ENCODE measurements around the gene BEGAIN. TPM values are rescaled to one million over a fixed set of nuclear protein-coding genes. Genes with fewer than 3 reads are reported as not detected.

The BEGAIN gene
- total RNA-seq, 1 donor from 2014 or later, result 7.0 TPM

DNA sequence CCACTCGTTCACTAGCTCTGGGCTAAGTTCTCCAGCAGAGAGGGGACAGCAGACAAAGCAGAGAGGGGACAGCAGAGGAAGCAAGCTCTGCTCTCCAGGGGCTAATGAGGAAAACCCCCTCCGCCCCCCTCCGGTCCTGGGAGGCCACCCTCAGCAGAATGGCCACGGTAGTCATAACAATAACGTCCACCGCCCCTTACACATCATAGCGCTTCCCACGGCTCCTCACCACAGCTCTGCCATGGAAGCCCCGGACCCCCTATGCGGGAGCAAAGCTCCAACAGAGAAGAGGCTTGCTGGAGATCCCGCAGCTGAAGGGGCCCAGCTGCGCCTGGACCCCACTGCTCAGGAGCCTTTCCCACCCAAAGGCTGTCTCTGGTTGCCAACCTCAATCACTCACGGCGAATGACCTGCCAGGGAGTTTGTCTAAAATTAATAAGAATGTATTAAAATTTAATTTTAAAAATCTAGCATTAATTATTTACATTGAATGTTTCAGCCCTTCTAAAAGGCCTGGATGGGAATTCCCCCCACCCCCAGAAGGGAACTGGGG, 17.4 kb downstream of the BEGAIN start:
- H3K27ac Mint-ChIP-seq (ENCODE audit: unreplicated experiment), result no peak overlapping the region
- TF ChIP-seq, protein P1, sequence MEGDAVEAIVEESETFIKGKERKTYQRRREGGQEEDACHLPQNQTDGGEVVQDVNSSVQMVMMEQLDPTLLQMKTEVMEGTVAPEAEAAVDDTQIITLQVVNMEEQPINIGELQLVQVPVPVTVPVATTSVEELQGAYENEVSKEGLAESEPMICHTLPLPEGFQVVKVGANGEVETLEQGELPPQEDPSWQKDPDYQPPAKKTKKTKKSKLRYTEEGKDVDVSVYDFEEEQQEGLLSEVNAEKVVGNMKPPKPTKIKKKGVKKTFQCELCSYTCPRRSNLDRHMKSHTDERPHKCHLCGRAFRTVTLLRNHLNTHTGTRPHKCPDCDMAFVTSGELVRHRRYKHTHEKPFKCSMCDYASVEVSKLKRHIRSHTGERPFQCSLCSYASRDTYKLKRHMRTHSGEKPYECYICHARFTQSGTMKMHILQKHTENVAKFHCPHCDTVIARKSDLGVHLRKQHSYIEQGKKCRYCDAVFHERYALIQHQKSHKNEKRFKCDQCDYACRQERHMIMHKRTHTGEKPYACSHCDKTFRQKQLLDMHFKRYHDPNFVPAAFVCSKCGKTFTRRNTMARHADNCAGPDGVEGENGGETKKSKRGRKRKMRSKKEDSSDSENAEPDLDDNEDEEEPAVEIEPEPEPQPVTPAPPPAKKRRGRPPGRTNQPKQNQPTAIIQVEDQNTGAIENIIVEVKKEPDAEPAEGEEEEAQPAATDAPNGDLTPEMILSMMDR (IDR thresholded peaks at IDR 0.05; ENCODE audit: partially characterized antibody, unreplicated experiment), result no peak
- H3K36me3 Mint-ChIP-seq (ENCODE audit: unreplicated experiment), result no peaks in the 10 kb centered on the region
- peak overlapping the region; percentile 57 for H3K4me3 Mint-ChIP-seq (ENCODE audit: unreplicated experiment)
- no peaks in the 10 kb centered on the region for H3K9me3 Mint-ChIP-seq (ENCODE audit: unreplicated experiment)
- peaks cover 11% of the 10 kb centered on the region for H3K4me1 Mint-ChIP-seq (ENCODE audit: low read depth, unreplicated experiment)
- DNase-seq, result no peak
- peaks cover 13% of the 10 kb centered on the region for H3K27me3 Mint-ChIP-seq (ENCODE audit: unreplicated experiment)

DNA sequence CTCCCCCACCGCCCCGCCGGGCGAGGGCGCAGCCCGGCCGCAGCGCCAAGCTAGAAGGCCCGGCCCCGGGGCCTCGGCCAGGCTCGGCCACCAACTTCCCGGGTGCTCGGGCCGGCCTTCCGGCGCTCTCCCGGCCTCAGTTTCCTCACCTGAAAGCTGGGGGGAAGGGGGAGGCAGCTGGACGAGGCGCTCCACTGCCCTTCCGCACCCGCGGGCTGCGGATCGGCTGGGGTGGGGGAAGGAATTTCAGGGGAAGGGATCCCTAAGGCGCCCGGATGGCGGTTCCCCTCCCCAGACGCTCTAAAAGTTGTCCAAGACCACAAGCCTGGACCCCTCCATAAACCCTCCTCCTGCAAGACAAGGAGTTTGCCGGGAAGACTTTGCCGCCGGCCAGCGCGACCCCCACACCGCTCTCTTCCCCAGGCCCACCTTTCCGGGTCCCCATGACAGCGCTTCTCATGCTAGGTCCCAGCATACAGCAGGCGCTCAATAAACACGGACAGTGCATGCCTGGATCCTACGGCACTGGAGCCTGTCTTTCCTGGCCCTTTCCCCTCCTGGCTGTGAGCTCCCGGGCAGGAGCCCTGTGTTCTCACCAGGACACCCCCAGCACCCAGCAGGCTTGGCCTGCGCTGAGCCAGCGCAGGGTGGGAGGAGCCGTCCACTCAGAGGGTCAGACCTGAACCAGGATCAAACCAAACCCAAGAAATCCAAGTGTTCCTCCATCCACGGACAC, 18.1 kb downstream of the BEGAIN start:
- DNase-seq, result no peak

DNA sequence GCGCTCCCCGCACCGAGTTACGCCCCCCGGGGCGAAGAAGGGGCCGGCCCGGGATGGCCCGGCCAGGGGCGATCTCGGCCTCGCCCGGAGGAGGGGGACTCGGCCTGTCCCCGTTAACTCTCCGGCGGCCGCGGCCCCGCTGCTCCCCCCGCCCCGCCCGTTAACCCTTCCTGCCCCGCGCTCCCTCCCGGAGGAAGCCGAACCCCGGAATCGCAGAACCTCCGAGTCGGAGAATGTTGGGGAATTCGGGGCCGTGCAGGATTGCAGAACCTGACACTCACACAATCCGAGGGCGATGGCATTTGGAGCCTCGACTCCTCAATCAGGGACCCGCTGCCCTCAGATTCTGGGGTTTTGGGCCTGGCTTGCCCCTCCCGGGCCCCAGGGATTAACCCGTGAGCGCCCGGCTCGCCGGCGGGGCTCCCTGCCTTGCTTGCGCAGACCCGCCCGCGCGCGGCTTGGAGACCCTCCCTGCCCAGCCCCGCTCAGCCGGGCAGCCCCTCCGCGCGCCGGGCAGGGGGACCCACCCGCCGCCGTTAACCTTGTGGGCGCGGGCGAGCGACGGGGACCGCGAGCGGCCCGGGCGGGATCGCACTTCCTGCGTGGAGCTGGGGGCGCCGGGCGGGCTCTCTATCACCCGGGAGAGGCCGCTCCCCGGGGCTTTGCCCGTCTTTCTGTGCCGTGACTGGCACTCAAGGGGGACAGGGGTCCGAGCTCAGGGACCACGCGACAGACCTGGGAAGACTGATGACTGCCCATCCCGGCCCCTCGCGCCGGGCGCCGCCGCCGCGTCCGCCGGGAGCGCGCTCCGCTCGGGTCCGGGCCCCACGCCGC, 18.8 kb downstream of the BEGAIN start:
- Mint-ChIP-seq H3K4me3 (ENCODE audit: unreplicated experiment) (no peak overlapping the region), H3K27me3 (ENCODE audit: unreplicated experiment) (peaks cover 13% of the 10 kb centered on the region), H3K36me3 (ENCODE audit: unreplicated experiment) (no peaks in the 10 kb centered on the region), H3K27ac (ENCODE audit: unreplicated experiment) (no peak overlapping the region), H3K9me3 (ENCODE audit: unreplicated experiment) (no peaks in the 10 kb centered on the region), H3K4me1 (ENCODE audit: low read depth, unreplicated experiment) (peaks cover 21% of the 10 kb centered on the region)
- no peak for DNase-seq
- TF ChIP-seq, protein P1 (IDR thresholded peaks at IDR 0.05; ENCODE audit: partially characterized antibody, unreplicated experiment), result no peak

More for the DNA sequence above, 18.1 kb downstream of the BEGAIN start:
- Mint-ChIP-seq H3K36me3 (ENCODE audit: unreplicated experiment) (no peaks in the 10 kb centered on the region), H3K27me3 (ENCODE audit: unreplicated experiment) (peaks cover 13% of the 10 kb centered on the region), H3K9me3 (ENCODE audit: unreplicated experiment) (no peaks in the 10 kb centered on the region), H3K4me3 (ENCODE audit: unreplicated experiment) (peak overlapping the region; percentile 57), H3K27ac (ENCODE audit: unreplicated experiment) (no peak overlapping the region), H3K4me1 (ENCODE audit: low read depth, unreplicated experiment) (peaks cover 14% of the 10 kb centered on the region)
- TF ChIP-seq, protein P1 (IDR thresholded peaks at IDR 0.05; ENCODE audit: partially characterized antibody, unreplicated experiment), result no peak

DNA sequence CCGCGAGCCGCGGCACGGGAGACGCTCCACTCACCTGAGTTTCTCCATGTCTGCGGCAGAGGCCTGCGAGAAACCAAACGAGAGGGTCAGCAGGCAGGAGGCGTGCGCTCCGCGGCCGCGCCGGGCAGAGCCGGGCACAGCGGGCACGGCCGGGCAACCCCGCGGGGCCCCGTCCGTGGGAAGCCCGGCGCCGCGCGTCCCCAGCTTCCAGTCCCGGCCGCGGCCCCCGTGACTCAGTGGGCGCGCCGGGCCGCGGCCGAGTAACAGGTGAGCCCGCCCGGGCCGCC, 19.4 kb downstream of the BEGAIN start:
- peaks cover 13% of the 10 kb centered on the region for H3K27me3 Mint-ChIP-seq (ENCODE audit: unreplicated experiment)
- no peak overlapping the region for H3K4me3 Mint-ChIP-seq (ENCODE audit: unreplicated experiment)
- peaks cover 25% of the 10 kb centered on the region for H3K4me1 Mint-ChIP-seq (ENCODE audit: low read depth, unreplicated experiment)
- no peak for DNase-seq
- TF ChIP-seq, protein P1 (IDR thresholded peaks at IDR 0.05; ENCODE audit: partially characterized antibody, unreplicated experiment), result no peak
- no peak overlapping the region for H3K27ac Mint-ChIP-seq (ENCODE audit: unreplicated experiment)
- no peaks in the 10 kb centered on the region for H3K36me3 Mint-ChIP-seq (ENCODE audit: unreplicated experiment)
- no peaks in the 10 kb centered on the region for H3K9me3 Mint-ChIP-seq (ENCODE audit: unreplicated experiment)
